KOPT-K1 (cell line): ENCODE results near the gene ZNF366.

ENCODE experiments used
- H3K27ac ChIP-seq: fragments of 200-600 bp; sonication (generic); 2 replicates; pipeline ENCODE4 v1.5.1; 2016; ENCODE audit warnings: antibody characterized with exemption, mild to moderate bottlenecking, low read depth, low read length; ENCODE audit not compliant: poor library complexity, severe bottlenecking
- H3K36me3 ChIP-seq: fragments of 200-600 bp; sonication (generic); 2 replicates; pipeline ENCODE4 v1.5.1; 2017; ENCODE audit warnings: antibody characterized with exemption, mild to moderate bottlenecking, low read length, moderate library complexity; ENCODE audit not compliant: insufficient read depth
- H3K9me3 ChIP-seq: fragments of 200-600 bp; sonication (generic); 2 replicates; pipeline ENCODE4 v1.5.1; 2017; ENCODE audit warnings: antibody characterized with exemption, low read length, mild to moderate bottlenecking; ENCODE audit not compliant: insufficient read depth, poor library complexity, severe bottlenecking

ZNF366 gene

DNA sequence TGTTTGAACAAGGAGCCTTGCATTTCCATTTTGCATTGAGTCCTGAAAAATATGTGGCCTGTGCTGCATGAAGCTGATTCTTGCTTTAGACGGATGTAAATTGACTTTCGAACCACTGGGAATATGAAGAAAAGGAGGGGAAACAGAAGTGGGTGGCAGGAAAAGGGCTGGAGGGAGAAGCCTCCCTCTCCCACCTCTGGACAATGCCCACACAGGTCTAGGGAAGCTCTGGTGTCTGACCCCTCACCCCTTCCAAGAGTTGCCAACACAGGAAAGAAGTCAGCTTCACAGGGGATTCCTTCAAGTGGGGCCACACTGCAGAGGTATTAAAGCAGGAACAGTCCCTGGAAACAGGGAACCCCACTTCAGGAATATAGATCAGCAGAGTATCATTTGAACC lies 52.2 kb downstream of the ZNF366 start:
- H3K27ac ChIP-seq: no peak overlapping the region
- H3K36me3 ChIP-seq: no peaks in the 10 kb centered on the region
- H3K9me3 ChIP-seq: no peaks in the 10 kb centered on the region

DNA sequence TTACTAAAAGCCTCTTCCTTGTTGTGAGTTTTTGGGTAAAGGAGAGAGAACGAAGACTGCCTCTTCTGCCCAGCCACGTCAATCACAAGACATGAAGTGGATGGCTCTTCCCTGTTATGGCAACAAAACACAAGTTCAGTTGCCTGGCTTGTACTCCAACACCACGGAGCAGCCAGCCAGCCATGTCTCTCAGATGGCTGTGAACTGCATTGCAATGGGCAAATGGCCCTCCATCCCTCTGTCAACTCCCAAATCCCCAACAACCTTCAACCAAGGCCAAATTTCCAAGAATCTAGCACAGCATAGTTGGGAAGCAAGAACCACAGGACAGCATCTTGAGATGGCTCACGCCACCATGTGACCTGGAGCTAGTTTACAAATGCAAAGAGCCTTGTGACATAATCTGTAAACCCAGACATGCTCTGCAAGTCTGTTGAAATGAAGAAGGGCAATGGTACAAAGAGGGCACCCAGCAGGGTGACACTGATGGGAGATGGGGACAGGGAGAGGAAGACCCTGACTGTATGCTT lies 53.9 kb downstream of the ZNF366 start:
- Histone ChIP-seq H3K27ac (no peak overlapping the region), H3K9me3 (no peaks in the 10 kb centered on the region), H3K36me3 (no peaks in the 10 kb centered on the region)

DNA sequence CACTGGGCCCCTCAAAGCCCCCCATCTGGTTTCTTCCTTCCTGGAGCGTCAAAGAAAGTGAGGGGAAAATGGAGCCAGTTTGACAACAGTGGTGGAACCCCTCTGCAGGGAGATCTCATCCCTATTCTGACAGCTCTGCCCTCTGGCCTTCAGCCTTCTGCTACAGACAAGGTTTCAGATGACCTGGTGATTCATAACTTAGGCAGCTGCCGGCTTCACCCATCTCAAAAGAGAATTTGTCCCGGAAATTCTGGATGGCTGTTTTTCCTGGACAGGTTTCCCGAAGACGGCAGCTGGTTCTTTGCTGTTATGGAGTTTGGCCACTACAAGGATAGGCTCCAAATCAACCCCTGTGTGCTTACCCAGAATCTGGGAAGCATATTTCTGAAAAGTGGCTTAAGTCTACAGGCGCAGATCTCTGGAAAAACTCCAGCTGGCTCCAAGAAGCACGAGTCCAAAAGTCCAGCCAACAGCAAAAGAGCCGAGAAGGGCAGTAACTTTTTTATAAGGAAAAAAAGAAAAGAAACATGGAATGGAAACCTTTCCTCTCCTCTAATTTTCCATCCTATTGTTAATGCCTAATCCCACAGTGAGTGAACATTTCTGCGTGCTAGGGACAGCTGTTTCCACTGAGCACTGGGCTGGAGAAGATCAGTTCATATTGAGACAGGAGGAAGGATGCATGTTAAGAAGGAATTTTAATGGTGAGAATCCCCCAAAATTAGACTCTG lies 54.5 kb downstream of the ZNF366 start:
- Histone ChIP-seq H3K9me3 (no peaks in the 10 kb centered on the region), H3K27ac (no peak overlapping the region), H3K36me3 (no peaks in the 10 kb centered on the region)

DNA sequence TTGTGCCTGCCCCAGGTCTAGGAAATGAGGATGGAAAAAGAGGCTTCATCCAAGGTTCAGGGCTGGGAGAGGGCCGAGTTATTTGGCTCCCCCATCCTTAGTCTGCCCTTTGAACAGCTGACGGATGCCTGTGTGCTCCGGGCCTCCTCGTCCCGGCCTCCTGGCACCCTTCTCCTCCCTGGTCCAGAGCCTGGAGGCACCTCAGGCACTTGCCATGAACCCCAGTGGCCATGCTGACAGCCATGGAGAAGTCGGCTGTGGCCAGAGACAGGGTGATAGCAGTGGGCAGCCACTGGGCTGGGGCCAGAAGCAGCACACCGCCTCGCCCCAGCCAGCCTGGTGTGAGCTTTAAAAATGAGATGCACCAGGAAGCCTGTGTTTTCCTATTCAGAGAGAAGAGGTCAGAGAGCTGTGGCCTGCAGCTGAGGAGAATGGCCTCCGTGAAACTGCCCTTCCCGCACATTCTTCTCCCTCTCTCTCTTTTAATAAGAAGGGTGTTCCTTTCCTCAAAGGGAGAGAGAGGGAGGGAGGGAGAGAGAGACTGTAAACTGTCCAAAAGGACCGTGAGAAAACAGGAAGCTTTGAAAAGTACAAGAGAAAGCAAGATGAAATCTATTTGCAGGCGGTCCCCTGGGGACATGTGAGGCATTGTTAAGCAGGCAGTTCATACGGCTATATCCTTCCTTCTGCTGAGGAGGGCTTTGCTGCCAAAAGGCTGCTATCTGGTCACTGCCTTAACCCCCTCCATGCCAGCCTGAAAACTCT lies 55.3 kb downstream of the ZNF366 start:
- no peaks in the 10 kb centered on the region for H3K36me3 ChIP-seq
- no peak overlapping the region for H3K27ac ChIP-seq
- no peaks in the 10 kb centered on the region for H3K9me3 ChIP-seq

DNA sequence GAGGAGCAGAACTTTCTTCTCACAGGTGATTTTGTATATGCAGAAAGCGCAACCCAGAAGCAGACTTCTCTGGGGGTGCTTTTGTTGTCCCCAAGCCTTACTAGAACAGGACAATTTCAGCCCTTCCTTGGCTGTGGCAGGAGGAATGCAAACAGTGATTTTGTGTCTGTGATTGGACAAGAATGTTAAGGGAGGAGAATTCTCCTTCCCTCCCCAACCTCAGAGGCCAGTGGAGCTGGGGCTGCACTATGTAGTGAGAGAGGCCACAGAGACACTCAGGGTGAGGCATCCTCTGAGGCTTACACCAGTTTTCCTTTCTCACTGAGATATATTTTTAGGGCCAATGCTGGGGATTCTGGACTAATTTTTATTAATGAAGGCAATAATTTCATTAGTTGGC lies 58.8 kb downstream of the ZNF366 start:
- Histone ChIP-seq H3K9me3 (no peaks in the 10 kb centered on the region), H3K27ac (no peak overlapping the region), H3K36me3 (no peaks in the 10 kb centered on the region)

DNA sequence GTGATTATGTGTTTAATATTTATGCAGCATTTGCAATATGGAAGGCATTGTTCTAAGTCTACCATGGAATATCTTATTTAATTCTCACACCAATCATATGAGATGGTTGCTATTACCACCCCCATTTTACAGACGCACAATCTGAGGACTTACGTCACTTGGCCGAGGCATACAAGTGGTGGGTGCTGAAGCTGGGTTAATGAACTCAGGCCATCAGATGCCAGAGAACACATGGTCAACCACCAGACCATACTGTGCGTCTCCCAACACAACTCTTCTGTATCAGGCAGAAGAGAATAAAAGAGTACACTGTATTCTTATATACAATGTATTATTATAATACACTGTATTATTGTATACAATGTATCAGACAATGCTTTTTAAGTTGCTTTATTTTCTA lies 59.5 kb downstream of the ZNF366 start:
- H3K36me3 ChIP-seq: no peaks in the 10 kb centered on the region
- no peak overlapping the region for H3K27ac ChIP-seq
- H3K9me3 ChIP-seq: no peaks in the 10 kb centered on the region

DNA sequence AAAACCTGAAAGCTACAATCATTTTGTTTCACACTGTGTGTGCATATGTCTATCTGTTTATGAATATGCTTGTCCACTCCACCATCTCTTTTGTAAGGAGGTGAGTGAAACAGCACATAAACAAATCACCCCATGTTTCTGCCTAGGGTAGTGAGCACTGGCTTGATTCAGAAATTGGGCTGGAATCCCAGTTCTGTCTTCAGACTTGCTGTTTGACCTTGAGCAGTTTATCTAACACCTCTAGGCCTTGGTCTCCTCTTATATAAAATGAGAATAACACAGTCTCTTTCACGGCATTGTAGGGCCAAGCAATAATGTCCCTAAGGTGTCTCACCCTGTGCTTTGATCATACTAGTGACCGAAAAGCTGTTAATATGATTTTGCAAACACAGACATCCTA lies 61.2 kb downstream of the ZNF366 start:
- no peaks in the 10 kb centered on the region for H3K36me3 ChIP-seq
- no peaks in the 10 kb centered on the region for H3K9me3 ChIP-seq
- no peak overlapping the region for H3K27ac ChIP-seq

DNA sequence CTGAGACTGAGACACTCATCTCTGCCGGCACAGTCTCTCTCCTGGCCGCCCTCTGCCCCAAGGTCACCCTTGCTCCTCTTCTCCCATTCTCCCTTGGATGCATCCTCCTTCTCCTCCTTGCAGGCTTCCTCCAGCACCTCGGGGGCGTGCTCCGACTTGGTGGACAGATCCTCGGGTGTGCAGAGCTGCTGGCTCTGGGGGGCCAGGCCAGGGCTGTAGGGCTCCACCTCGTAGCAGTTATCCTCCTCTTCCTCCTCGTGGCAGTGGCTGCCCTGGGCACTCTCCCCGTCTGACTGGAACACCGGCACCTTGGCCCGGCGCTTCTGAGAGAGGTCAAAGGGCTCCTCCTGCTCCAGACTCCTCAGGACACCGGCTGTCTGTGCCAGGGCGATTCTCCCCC lies 63.3 kb downstream of the ZNF366 start:
- Histone ChIP-seq H3K36me3 (no peaks in the 10 kb centered on the region), H3K9me3 (no peaks in the 10 kb centered on the region), H3K27ac (no peak overlapping the region)

DNA sequence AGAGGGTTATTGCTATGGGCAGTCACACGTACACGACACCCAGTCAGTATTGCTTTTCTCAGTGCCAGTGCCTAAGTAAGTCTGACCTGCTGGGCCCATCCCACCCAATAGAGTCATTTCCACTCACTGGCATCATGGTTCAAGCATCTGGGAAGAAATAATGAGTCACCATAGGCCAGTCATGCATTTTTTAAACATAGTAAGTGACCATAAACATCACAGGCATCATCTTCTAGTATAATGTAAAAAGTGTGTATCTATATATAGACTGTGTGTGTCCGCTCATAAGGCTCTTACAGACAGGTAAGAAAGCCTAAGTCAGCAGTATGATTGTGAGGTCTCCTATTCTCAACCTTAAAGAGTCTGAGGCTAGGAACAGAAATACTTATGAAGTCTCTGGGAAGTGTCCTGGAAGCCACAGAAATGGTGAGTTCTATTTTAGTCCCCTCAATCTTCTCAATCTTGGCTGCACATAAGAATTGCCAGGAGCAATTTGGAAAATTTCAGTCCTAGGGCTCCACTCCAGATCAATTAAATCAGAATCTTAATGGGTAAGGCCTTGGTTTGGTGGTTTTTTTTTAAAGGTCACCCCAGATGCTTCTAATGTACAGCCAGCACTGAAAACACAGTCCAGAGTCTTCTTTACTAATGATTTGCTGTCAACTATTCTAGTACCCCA lies 65.2 kb downstream of the ZNF366 start:
- no peaks in the 10 kb centered on the region for H3K36me3 ChIP-seq
- no peak overlapping the region for H3K27ac ChIP-seq
- H3K9me3 ChIP-seq: no peaks in the 10 kb centered on the region

DNA sequence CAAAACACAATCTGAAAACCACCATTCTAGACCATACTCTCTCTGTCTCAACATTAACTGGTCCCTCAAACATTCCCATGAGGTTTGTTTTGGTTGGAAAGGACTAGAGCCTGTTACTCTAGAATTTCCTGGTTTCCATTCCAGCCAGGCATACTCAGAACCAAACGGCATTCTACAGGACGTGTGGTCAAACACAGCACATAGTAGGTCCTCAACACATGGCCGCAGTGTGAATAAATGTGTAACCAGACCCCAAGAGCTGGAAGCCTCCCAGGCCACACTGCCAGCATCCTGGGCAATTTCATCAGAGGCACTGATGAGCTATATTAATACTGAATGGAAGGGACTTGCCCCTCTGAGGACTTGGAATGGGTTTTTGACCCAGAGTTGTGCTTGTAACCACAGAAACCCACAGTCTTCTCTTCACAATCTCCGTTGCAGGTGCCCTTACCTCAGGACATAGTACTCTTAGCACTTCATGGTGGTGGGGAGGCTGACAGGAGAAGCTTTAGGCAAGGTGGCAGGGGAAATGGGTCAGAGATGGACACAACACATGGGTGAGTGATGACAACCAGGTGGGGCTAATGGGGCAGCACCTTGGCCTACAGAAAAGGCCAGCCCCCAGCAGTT lies 66.0 kb downstream of the ZNF366 start:
- Histone ChIP-seq H3K27ac (no peak overlapping the region), H3K36me3 (no peaks in the 10 kb centered on the region), H3K9me3 (no peaks in the 10 kb centered on the region)

DNA sequence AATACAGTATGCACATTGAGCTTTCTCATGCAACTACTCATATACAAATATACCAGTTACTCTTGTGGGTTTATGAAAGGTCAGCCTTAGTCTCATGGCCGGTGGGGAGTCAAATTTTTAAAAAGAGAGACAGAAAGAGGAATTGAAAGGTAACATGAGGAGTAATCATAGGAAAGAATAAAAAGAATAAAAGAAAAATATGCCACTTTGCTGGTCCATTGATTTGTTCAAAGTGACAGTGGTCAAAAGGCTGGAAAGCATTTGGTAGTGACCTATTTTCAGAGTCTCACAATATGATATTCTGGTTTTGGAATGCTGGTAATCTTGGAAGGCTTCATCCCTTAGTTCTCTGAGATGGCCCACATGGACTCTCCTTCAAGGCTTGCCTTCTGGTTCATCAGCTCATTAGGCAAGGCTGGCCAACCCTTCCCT lies 67.0 kb downstream of the ZNF366 start:
- no peaks in the 10 kb centered on the region for H3K36me3 ChIP-seq
- H3K27ac ChIP-seq: no peak overlapping the region

DNA sequence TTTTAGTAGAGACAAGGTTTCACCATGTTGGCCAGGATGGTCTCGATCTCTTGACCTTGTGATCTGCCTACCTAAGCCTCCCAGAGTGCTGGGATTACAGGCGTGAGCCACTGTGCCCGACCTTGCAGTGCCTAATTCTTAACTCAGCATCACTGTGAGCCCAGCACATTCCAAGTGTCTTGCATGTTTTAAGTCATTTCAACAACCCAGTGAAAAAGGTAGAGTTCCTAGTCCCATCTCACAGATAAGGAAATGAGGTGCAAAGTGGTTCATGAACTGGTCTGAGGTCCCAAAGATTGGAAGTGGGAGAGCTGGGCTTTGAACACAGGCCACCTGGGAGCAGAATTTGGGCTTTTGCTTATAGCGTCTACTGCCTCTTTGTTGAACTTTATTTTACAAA lies 68.0 kb downstream of the ZNF366 start:
- Histone ChIP-seq H3K27ac (no peak overlapping the region), H3K36me3 (no peaks in the 10 kb centered on the region), H3K9me3 (no peaks in the 10 kb centered on the region)

More for the DNA sequence above, 67.0 kb downstream of the ZNF366 start:
- H3K9me3 ChIP-seq: no peaks in the 10 kb centered on the region

DNA sequence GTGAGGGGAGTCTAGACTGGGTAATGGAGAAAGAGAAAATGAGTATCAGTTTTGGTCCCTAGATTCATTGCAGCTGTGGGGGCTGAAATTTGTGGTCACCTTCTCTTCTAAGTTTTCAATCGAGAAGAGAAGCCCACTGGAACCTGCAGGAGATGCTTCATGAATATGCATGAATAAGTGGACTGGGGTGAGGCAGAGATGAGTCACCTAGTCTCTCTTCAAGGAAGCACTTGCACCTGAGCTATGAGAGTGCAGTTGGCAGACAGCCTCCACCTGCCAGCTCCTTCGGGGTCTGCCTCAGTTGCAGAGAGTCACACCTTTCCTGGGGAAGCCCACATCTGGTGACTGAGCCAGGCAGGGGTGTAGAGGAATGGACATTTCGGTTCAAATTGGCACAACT lies 69.1 kb downstream of the ZNF366 start:
- H3K36me3 ChIP-seq: no peaks in the 10 kb centered on the region
- no peaks in the 10 kb centered on the region for H3K9me3 ChIP-seq
- H3K27ac ChIP-seq: no peak overlapping the region

DNA sequence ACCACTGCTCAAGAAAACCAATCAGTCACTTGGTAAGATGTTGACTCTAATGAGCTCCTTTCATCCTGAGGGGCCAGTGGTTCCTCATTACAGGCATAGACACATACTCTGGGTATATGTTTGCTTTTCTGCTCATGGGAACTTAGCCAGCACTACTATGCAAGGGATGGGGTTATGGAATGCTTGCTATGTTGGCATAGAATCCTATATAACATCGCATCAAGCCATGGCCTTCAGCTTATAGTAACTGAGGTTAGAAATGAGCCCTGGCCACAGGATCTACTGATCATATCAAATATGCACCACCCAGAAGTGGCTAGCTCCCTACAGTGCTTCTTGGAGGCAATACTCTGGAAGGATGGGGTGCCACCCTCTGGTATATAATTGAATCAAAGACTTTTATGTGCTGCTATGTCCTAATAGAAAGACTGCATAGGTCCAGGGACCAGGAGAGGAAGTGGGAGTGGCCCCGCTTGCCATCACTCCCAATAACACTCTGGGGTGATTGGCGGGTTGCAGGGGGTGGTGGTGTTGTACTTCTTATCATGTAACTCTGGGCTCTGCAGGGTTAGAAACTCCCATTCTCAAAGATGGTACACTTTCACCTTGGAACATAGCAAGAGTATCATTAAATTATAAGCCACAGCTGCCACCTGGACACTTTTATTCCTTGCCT lies 70.3 kb downstream of the ZNF366 start:
- no peaks in the 10 kb centered on the region for H3K9me3 ChIP-seq
- no peaks in the 10 kb centered on the region for H3K36me3 ChIP-seq
- no peak overlapping the region for H3K27ac ChIP-seq
